K562 (cell line): ENCODE results near the gene USH2A.

Experiments
- CBFA2T3 ChIP-seq: fragments of 450-650 bp; IDR thresholded peaks from 2 replicates; pipeline ENCODE4 v1.6.1; 2017
- KDM4B ChIP-seq, 2 experiments: fragments of 450-650 bp in 1 of 2; sonication (generic) in 1 of 2; IDR thresholded peaks; 2 replicates each; pipeline ENCODE4 v1.6.1; 2016 to 2017; ENCODE audit warnings: borderline replicate concordance in 2 of 2, antibody characterized with exemption in 1 of 2, low read depth in 1 of 2, mild to moderate bottlenecking in 1 of 2
- PHF20 ChIP-seq: fragments of 450-650 bp; IDR thresholded peaks from 2 replicates; pipeline ENCODE4 v1.6.1; 2018; ENCODE audit not compliant: partially characterized antibody
- TRIM24 ChIP-seq, 2 experiments: fragments of 450-650 bp; IDR thresholded peaks; 2 replicates each; pipeline ENCODE4 v1.6.1; 2016
- ZNF263 ChIP-seq: sonication (generic); formaldehyde crosslinking; IDR thresholded peaks from 2 replicates; pipeline ENCODE4 v1.8.0; 2022; ENCODE audit warnings: mild to moderate bottlenecking, missing genetic modification reagents, borderline replicate concordance
- TF ChIP-seq, protein P1 (sequence below): sonication (generic); formaldehyde crosslinking; IDR thresholded peaks from 2 replicates; pipeline ENCODE4 v1.5.0; 2020; ENCODE audit warnings: missing genetic modification reagents

DNA sequence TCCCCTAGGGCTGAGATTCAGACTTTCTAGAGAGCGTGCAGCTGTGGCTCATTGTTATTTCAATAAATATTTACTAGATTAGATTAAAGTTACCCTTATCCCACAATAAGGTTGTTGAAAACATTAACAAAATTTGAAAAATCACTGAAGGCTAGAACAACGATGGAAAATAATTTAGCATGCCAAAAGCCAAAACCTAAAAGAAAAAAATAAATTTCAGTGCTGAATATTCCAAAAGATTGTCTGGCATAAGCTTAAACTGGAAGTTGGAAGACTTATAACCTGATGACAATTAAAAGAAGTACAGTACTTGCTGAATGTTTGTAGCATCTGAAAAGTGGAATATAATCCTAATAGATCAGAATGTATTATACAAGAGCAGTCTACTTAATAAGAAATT is 221.3 kb downstream of the USH2A start:
- no peak for TF ChIP-seq ZNF263 (CRISPR knock-in tag)
- TF ChIP-seq, protein P1, sequence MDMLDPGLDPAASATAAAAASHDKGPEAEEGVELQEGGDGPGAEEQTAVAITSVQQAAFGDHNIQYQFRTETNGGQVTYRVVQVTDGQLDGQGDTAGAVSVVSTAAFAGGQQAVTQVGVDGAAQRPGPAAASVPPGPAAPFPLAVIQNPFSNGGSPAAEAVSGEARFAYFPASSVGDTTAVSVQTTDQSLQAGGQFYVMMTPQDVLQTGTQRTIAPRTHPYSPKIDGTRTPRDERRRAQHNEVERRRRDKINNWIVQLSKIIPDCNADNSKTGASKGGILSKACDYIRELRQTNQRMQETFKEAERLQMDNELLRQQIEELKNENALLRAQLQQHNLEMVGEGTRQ (CRISPR knock-in tag) = no peak
- TF ChIP-seq TRIM24 (IDR thresholded peaks at IDR 0.05) = no peak
- TF ChIP-seq PHF20 = no peak
- no peak for TF ChIP-seq CBFA2T3
- TF ChIP-seq KDM4B (IDR thresholded peaks at IDR 0.05; ENCODE audit: borderline replicate concordance in 2 of 2, low read depth in 1 of 2) = no peak
